HepG2 (cell line): Measurements from ENCODE around the gene TUG1. TPM values are rescaled to one million over a fixed set of nuclear protein-coding genes. Genes with fewer than 3 reads are reported as not detected.
A peak's percentile ranks its signal among the peaks of the same experiment; 100 is the strongest.

ENCODE experiments used
- BCL3 ChIP-seq: sonication (generic); formaldehyde crosslinking; IDR thresholded peaks from 2 replicates; pipeline ENCODE4 v1.5.1; 2020; ENCODE audit warnings: mild to moderate bottlenecking, missing genetic modification reagents, moderate library complexity
- MAFK ChIP-seq, 2 experiments: IDR thresholded peaks in 1 of 2; conservative IDR thresholded peaks in 1 of 2; 2 replicates each; pipeline ENCODE4 v1.6.1; 2011; ENCODE audit warnings: improper control_type of control experiment in 2 of 2, low read length in 2 of 2
- PPARG ChIP-seq: conservative IDR thresholded peaks from 2 replicates; pipeline ENCODE4 v1.6.1; 2016; ENCODE audit warnings: missing biosample characterization, missing genetic modification reagents
- RFX5 ChIP-seq: IDR thresholded peaks from 2 replicates; pipeline ENCODE4 v1.6.1; 2011; ENCODE audit warnings: low read depth, low read length, improper control_type of control experiment
- RXRA ChIP-seq: sonication (generic); formaldehyde crosslinking; IDR thresholded peaks from 2 replicates; pipeline ENCODE4 v1.5.1; 2020; ENCODE audit warnings: missing genetic modification reagents
- SAFB2 ChIP-seq: sonication (generic); formaldehyde crosslinking; IDR thresholded peaks from 2 replicates; pipeline ENCODE4 v1.5.1; 2020; ENCODE audit warnings: missing genetic modification reagents, low read depth, mild to moderate bottlenecking, borderline replicate concordance
- SKIL ChIP-seq: sonication (generic); formaldehyde crosslinking; IDR thresholded peaks from 2 replicates; pipeline ENCODE4 v1.8.0; 2022; ENCODE audit warnings: missing genetic modification reagents, mild to moderate bottlenecking, moderate library complexity, borderline replicate concordance
- SP1 ChIP-seq, 2 experiments: fragments of 450-650 bp in 1 of 2; sonication (generic) in 1 of 2; formaldehyde crosslinking in 1 of 2; IDR thresholded peaks; 2 replicates each; pipeline versions ENCODE4 v1.4.0 to v1.6.1; 2016 to 2020; ENCODE audit warnings: missing genetic modification reagents in 1 of 2
- TGIF2 ChIP-seq: IDR thresholded peaks from 2 replicates; pipeline ENCODE4 v1.6.1; 2016; ENCODE audit warnings: control low read depth, missing compliant biosample characterization
- ZBTB4 ChIP-seq: sonication (generic); formaldehyde crosslinking; IDR thresholded peaks from 2 replicates; pipeline ENCODE4 v1.4.0; 2020; ENCODE audit warnings: missing genetic modification reagents, mild to moderate bottlenecking, borderline replicate concordance
- ZHX1 ChIP-seq: sonication (generic); formaldehyde crosslinking; IDR thresholded peaks from 2 replicates; pipeline ENCODE4 v1.8.1; 2022; ENCODE audit warnings: low read depth, mild to moderate bottlenecking, missing genetic modification reagents
- ZNF567 ChIP-seq: sonication (generic); formaldehyde crosslinking; IDR thresholded peaks from 2 replicates; pipeline ENCODE4 v1.8.1; 2023; ENCODE audit warnings: mild to moderate bottlenecking, missing genetic modification reagents, borderline replicate concordance
- ZNF570 ChIP-seq: sonication (generic); formaldehyde crosslinking; IDR thresholded peaks from 2 replicates; pipeline ENCODE4 v1.4.0; 2020; ENCODE audit warnings: mild to moderate bottlenecking, missing genetic modification reagents, borderline replicate concordance
- ZNF629 ChIP-seq: sonication (generic); formaldehyde crosslinking; conservative IDR thresholded peaks from 2 replicates; pipeline ENCODE4 v1.5.0; 2020; ENCODE audit warnings: missing genetic modification reagents
- ZNF782 ChIP-seq: sonication (generic); formaldehyde crosslinking; IDR thresholded peaks from 2 replicates; pipeline ENCODE4 v1.4.0; 2020; ENCODE audit warnings: missing genetic modification reagents, mild to moderate bottlenecking, borderline replicate concordance
- ZSCAN20 ChIP-seq: sonication (generic); formaldehyde crosslinking; IDR thresholded peaks from 2 replicates; pipeline ENCODE4 v1.4.0; 2020; ENCODE audit warnings: missing genetic modification reagents, mild to moderate bottlenecking, borderline replicate concordance
- polyA plus RNA-seq, 8 experiments: library from polyadenylated mRNA; depleted of rRNA in 3 of 8; stranded (reverse) in 7 of 8; unstranded in 1 of 8; fragments of >200 nt; fragmentation: Illumina TruSeq in 4 of 8; extraction: Trizol in 4 of 8; gene quantifications; 2 replicates each; pipeline versions ENCODE4 v1.2.1 to v1.2.3, GENCODE V29; 2011 to 2016; ENCODE audit warnings: low read depth in 4 of 8, missing spikeins in 1 of 8, mixed read lengths in 1 of 8; ENCODE audit not compliant: insufficient read depth in 1 of 8
- total RNA-seq, 5 experiments: library from RNA; depleted of rRNA; stranded (reverse); fragments of >200 nt; fragmentation: Illumina TruSeq; extraction: Trizol; gene quantifications; 2 replicates each; pipeline ENCODE4 v1.2.3, GENCODE V29; 2016; ENCODE audit warnings: low read depth in 1 of 5
- TF ChIP-seq, protein P1 (sequence below): sonication (generic); formaldehyde crosslinking; IDR thresholded peaks from 2 replicates; pipeline ENCODE4 v1.5.1; 2020; ENCODE audit warnings: missing genetic modification reagents, mild to moderate bottlenecking, borderline replicate concordance

TUG1 gene
- total and polyA plus RNA-seq, 2 of the 13 experiments (the other 11 are each of a cell fraction or from before 2014, with no cell fraction given) = 35.2 to 122 TPM

- TF ChIP-seq ZNF567 (CRISPR knock-in tag) (no peak), PPARG (CRISPR knock-in tag) (peak; percentile 43; the same call in 1 of the 2 replicates), ZNF570 (CRISPR knock-in tag) (no peak), TGIF2 (CRISPR knock-in tag) (no peak), RFX5 (0 out of 2 replicates have a peak, but pooled peaks have one; percentile 52), ZBTB4 (CRISPR knock-in tag) (no peak), SP1 (IDR thresholded peaks at IDR 0.05) (no peak), SP1 (CRISPR knock-in tag; IDR thresholded peaks at IDR 0.05) (peak; percentile 96), BCL3 (CRISPR knock-in tag) (peak; percentile 69; the same call in 1 of the 2 replicates), ZSCAN20 (no peak), SKIL (CRISPR knock-in tag) (peak; percentile 58; the same call in 1 of the 2 replicates), RXRA (CRISPR knock-in tag) (peak; percentile 49), MAFK (conservative IDR thresholded peaks at IDR 0.05 in 1 of 2, IDR thresholded peaks at IDR 0.05 in 1 of 2; ENCODE audit: low read length in 2 of 2) (no peak), ZHX1 (CRISPR knock-in tag) (no peak), ZNF782 (CRISPR knock-in tag) (no peak; the same call in 1 of the 2 replicates), SAFB2 (CRISPR knock-in tag) (0 out of 2 replicates have a peak, but pooled peaks have one; percentile 64), ZNF629 (no peak)
- TF ChIP-seq, protein P1, sequence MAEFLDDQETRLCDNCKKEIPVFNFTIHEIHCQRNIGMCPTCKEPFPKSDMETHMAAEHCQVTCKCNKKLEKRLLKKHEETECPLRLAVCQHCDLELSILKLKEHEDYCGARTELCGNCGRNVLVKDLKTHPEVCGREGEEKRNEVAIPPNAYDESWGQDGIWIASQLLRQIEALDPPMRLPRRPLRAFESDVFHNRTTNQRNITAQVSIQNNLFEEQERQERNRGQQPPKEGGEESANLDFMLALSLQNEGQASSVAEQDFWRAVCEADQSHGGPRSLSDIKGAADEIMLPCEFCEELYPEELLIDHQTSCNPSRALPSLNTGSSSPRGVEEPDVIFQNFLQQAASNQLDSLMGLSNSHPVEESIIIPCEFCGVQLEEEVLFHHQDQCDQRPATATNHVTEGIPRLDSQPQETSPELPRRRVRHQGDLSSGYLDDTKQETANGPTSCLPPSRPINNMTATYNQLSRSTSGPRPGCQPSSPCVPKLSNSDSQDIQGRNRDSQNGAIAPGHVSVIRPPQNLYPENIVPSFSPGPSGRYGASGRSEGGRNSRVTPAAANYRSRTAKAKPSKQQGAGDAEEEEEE (CRISPR knock-in tag) = no peak
Observed at GRCh38 chr22:30968924-30969531, at the start of gene TUG1 (continued).
